SU-DHL-6 (cell line): Measurements from ENCODE around the gene RPS6KA5.

ENCODE experiments used
- EZH2phosphoT487 ChIP-seq: fragments of 200-600 bp; sonication (generic), shearing (Covaris generic); conservative IDR thresholded peaks from 2 replicates; pipeline ENCODE4 v1.6.1; 2018; ENCODE audit warnings: mild to moderate bottlenecking, antibody characterized with exemption, low read length, moderate library complexity, mixed read lengths
- TF ChIP-seq, protein P1 (sequence below): fragments of 200-600 bp; sonication (generic); IDR thresholded peaks from one replicate; pipeline ENCODE4 v1.5.1; 2017; ENCODE audit warnings: antibody characterized with exemption, mild to moderate bottlenecking, low read length, moderate library complexity; ENCODE audit not compliant: insufficient read depth, poor library complexity, severe bottlenecking

DNA sequence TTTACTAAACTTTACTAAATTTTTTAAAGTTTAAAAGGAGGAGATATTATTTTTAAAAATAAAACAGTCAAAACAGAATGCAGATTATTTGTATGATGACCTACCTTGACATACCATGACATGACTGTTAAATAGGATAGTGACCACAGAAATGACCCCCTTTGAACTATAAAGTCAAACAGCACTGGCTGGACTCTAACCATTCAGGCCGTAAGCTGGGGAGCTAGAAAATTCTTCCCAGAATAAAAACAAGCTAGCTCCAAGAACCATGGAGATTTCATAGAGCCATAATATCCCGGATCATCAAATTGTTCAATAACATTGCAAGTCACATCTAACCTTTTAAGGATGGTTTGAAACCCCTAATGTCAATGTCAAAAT is 50.3 kb downstream of the RPS6KA5 start:
- TF ChIP-seq, protein P1, sequence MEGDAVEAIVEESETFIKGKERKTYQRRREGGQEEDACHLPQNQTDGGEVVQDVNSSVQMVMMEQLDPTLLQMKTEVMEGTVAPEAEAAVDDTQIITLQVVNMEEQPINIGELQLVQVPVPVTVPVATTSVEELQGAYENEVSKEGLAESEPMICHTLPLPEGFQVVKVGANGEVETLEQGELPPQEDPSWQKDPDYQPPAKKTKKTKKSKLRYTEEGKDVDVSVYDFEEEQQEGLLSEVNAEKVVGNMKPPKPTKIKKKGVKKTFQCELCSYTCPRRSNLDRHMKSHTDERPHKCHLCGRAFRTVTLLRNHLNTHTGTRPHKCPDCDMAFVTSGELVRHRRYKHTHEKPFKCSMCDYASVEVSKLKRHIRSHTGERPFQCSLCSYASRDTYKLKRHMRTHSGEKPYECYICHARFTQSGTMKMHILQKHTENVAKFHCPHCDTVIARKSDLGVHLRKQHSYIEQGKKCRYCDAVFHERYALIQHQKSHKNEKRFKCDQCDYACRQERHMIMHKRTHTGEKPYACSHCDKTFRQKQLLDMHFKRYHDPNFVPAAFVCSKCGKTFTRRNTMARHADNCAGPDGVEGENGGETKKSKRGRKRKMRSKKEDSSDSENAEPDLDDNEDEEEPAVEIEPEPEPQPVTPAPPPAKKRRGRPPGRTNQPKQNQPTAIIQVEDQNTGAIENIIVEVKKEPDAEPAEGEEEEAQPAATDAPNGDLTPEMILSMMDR, result no peak
- no peak for TF ChIP-seq EZH2phosphoT487
